Kidney glomerular epithelial cell (primary cell): ENCODE data around the gene FBXO9.

Experiments
- DNase-seq: peaks from one replicate; lab custom pipeline; 2025; lab: John Stamatoyannopoulos, UW

Gene FBXO9

GRCh38 chr6:53095270-53095669 lies 30.1 kb downstream of the FBXO9 start:
- no peak for DNase-seq

- no peak for DNase-seq
Measured at GRCh38 chr6:53095716-53096115, 30.5 kb downstream of the FBXO9 start.

DNA sequence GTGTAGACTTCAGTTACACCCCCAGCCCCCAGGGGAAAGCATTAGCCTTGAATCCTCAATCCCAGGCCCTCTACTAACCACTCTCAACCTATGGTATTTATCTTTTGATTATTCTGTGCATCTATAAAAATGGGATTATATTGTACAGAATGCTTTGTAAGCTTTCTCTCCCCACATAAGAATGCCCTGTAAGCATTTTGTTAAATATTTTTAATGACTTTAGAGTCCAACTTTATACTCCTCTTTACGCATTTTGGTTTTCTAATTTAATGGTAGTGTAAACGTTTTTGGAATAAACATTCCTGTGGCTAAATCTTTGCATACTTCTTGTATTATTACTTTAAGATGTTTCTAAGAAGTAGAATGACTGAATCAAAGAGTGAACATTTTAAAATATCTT lies 35.4 kb downstream of the FBXO9 start:
- no peak for DNase-seq

- no peak for DNase-seq
Measured at GRCh38 chr6:53101006-53101405, 35.8 kb downstream of the FBXO9 start.

DNA sequence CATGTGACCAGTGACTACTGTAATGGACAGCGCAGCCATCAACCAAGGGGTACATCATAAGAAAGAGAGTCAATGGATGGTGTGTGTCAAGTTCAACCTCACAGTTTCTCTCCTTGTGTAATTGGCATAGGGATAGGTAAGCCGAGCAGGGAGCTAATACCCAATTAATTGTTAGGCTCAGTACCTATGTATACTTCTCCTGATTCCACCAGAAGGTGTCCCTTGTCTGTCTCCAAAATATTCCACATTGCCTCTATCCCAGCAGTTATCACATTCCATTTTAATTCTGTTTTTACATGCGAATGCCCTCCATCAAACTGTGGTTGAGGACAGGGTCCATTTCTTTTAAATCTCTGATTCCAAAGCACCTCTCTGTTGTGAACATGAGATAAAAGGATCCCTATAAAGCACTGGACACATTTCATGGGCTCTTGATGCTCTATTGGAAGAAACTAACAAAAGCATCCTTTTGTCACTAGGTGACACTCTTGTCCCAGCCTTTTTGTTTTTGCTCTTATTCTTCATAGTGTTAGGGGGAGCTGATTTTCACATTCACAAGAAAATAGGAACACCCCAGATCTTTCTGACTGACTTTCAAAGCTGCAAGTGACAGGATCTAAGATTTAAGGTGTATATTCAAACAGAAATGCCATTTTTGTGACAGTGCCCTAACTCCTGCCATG lies 38.9 kb downstream of the FBXO9 start:
- DNase-seq = peak; percentile 17

DNA sequence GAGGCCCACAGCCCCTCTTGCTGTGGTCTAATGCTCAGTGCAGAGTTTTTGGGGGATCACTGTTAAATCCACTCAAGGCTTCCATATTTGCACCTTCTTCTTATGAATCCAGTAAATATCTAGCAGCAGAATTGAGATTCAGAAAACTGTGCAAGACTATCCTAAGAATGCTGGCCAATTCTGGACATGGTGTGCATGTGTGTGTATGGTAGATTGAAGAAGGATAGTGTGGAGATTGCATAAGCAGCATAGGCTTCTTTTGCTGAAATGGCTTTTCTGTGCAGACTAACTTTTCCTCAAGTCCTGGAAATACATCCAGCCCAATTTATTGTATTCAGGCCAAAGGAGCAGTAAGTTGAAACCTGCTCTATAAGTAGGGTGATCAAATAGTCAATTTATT lies 39.7 kb downstream of the FBXO9 start:
- no peak for DNase-seq

DNA sequence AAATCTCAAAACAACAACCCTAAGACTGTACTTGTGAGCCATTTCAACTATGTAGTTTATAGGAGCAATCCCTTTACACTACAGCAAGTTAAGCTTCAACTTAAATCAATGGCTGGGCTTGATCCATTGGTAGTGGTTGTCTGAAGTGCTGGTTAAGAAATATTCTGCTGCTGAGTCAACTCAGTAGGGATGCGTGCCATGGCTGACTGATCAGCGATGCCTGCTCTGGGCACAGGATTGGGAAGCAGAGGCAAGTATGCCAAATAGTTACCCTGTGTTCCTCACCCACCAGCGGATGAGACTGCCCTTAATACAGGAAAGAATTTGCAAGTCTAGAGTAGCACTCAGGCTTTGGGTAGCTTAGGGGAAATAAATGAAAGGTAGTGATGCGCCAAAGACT lies 41.9 kb downstream of the FBXO9 start:
- DNase-seq = peak; percentile 64

GRCh38 chr6:53109612-53110011 lies 44.4 kb downstream of the FBXO9 start:
- DNase-seq = no peak

DNA sequence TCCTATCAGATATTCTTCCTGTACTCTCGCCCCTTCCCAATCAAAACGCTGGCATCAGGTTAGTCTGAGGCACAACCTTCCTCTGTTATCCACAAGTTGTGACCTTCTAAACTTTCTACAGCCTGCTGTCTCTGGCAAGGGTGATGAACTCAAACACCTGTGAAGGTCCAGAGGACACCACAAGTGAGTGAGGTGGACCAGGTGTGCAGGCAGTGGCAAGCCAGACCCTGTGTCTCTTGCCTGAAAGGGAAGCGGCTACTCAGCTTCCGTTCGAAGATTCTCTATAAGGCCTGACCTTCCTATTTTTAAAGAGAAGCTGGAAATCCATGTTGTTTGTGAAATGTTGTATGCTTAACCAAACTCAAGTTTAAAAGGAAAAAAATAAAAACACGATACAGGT lies 46.7 kb downstream of the FBXO9 start:
- no peak for DNase-seq

GRCh38 chr6:53112404-53112803 lies 47.2 kb downstream of the FBXO9 start:
- DNase-seq = peak; percentile 25

DNA sequence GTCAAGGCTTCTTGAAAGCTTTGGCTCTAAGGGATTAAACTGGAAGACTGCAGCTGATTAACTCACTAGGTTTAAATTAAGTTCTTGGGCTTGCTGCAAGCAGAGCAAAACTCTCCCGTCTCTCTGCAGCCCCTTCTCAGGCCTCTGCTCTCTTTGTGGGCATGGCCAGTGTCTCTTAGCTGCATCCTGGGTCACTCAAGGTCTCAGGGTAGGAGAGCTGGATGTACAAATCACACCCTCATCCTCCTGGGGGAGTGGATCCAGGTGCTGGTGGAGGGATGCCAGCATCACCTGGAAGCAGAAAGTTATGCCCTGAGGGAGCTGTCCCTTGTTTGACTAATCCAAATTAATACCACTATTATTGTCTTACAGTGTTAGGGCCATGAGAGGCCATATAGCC lies 47.7 kb downstream of the FBXO9 start:
- no peak for DNase-seq

DNA sequence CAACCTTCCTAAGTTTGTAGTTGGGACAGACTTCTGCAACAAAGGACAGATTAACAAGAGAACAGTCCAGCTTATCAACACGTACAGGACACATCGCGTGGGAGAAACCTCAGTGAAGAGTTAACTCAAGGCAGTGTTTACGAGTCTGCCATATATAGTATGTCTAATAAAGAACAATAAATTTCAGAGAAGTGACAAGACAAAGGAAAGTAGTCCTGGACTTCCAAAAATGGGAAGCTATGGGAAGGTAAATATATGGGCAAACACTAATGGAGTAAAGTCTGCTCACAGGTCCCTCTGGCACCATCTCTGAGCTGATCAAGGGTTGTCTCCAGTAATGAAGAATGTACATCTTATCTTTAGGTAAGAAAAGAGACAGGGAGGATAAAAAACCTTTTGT lies 48.5 kb downstream of the FBXO9 start:
- no peak for DNase-seq

GRCh38 chr6:53115113-53115512 lies 49.9 kb downstream of the FBXO9 start:
- DNase-seq = no peak

GRCh38 chr6:53115741-53116140 lies 50.5 kb downstream of the FBXO9 start:
- DNase-seq = no peak

- DNase-seq = no peak
Measured at GRCh38 chr6:53119349-53119748, 54.1 kb downstream of the FBXO9 start.

DNA sequence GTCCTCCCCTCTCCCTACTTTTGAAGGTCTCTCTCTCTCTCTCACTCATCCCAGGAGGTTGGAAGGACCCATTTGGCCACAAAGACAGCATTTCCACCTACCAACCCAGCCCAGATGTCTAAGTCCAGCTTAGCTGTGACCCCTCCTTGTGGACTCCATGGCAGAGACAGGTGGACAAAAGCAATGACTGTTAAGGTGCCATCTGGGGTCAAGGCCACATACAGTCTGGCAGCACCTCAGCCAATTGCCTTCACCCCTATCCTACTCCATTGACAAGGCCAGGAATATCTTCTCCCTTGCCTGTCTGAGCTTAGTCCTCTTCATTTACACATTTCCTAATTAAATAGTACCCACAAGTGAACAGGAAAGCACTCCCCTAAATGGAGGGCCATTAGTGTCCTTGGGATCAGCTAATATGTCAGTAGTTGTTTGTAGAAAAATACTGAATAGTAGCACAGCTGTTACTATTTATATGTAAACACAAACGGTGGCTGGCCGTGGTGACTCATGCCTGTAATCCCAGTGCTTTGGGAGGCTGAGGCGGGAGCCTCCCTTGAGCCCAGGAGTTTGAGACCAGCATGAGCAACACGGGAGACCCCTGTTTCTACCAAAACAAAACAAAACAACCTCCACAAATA lies 54.7 kb downstream of the FBXO9 start:
- no peak for DNase-seq

DNA sequence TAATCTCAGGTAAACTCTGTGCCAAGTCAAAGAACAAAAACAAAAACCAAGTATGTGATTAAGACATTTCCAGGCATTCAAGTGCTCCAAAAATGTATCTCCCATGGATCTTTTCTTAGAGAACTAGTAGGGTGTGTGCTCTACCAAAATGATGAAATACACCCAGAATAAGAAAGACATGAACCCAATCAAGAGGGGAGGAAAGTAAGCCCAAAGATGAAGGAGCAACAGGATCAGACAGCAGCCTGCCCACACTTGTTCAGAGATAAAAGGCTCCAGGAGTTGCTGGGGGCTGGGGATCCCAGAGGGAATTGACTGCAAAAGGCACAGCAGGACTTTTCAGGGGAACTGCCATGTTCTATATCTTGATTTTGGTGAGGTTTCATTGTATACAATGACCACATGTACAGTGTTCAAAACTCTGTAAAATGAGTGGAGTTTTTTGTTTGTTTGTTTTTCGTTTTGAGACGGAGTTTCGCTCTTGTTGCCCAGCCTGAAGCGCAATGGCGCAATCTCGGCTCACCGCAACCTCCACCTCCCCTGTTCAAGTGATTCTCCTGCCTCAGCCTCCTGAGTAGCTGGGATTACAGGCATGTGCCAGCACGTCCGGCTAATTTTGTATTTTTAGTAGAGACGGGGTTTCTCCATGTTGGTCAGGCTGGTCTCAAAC lies 59.1 kb downstream of the FBXO9 start:
- DNase-seq = no peak

DNA sequence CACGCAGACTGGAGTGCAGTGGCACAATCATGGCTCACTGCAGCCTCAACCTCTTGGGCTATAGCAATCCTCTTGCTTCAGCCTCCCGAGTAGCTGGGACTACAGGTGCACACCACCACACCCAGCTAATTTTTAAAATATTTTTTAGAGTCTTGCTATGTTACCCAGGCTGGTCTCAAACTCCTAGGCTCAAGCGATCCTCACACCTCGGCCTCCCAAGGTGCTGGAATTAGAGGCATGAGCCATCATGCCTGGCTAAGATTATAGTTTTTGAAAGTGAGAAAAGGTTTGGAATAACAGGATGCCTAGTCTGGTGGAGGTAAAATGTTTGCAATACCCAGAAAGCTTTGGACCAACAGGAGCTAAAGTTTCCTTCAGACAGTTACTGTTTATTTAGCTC lies 60.1 kb downstream of the FBXO9 start:
- no peak for DNase-seq

DNA sequence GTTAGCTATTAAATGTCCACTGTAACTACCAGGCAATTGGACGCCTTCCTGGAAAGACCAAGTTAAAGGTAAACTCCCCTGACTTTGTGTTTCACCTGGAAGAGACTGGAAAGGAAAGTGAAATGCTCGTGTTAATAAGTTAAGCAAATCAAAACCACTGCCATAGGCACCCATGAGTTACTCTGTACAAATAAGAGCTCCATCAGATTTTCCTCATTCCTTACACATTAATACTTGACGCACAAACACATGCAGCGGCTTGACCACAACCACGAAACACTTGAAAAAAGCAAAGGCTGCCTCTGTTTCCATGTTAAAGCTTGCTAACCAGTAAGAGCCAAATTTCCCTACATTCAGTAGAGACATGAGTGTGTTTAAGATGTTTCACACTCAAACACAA lies 63.6 kb downstream of the FBXO9 start:
- DNase-seq = peak; percentile 64

DNA sequence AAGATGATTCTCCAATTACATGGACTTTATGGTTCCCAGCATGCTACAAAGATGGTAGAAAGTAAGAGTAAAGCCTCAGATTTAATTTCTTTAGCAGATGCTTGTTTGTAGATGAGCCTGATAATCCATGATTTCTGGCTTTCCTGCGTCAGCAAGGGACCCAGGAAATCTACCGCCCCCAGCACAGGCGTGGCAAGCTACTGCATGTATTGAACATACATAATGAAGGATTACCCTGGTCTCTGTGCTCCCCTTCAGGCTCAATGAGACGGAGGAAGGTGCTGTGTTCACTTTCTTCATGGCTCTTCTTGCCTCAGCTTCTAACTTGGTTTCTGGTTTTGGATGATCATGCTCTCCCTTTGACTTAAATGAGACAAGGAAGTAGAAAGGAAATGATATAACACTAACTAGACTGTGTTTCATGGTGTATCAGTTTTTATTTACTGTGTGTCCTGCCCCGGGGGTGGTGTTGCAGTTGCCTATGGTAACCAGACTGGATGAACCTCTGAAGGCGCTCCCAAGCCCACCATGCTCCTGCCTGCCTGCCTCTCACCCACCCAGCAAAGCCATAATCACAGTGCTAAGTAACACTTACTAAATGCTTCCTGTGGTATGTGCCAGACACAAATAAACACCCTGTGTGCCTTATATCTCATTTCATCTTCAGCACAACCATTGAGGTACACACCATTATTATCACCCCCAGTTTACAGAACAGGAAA lies 65.5 kb downstream of the FBXO9 start:
- DNase-seq = no peak

- no peak for DNase-seq
Measured at GRCh38 chr6:53133961-53134360, 68.8 kb downstream of the FBXO9 start.

GRCh38 chr6:53134601-53135235 lies 69.5 kb downstream of the FBXO9 start:
- no peak for DNase-seq
